Ishikawa (cell line): Measurements from ENCODE around the gene PNPLA7.

Source experiments
- CEBPB ChIP-seq: IDR thresholded peaks from 2 replicates; pipeline ENCODE4 v1.6.1; 2012
- CREB1 ChIP-seq: IDR thresholded peaks from 2 replicates; pipeline ENCODE4 v1.6.1; 2012; ENCODE audit warnings: low read depth
- EGR1 ChIP-seq: IDR thresholded peaks from 2 replicates; pipeline ENCODE4 v1.6.1; 2012
- EP300 ChIP-seq: IDR thresholded peaks from 2 replicates; pipeline ENCODE4 v1.6.1; 2012; ENCODE audit warnings: borderline replicate concordance
- FOXM1 ChIP-seq: IDR thresholded peaks from 2 replicates; pipeline ENCODE4 v1.6.1; 2012; ENCODE audit warnings: low read depth, borderline replicate concordance
- NFIC ChIP-seq: IDR thresholded peaks from 2 replicates; pipeline ENCODE4 v1.6.1; 2012
- RAD21 ChIP-seq: IDR thresholded peaks from 2 replicates; pipeline ENCODE4 v1.6.1; 2012; ENCODE audit warnings: low read depth
- TCF12 ChIP-seq: IDR thresholded peaks from 2 replicates; pipeline ENCODE4 v1.6.1; 2012; ENCODE audit warnings: low read depth
- TEAD4 ChIP-seq: IDR thresholded peaks from 2 replicates; pipeline ENCODE4 v1.6.1; 2012
- USF1 ChIP-seq: IDR thresholded peaks from 2 replicates; pipeline ENCODE4 v1.6.1; 2012
- YY1 ChIP-seq: IDR thresholded peaks from 2 replicates; pipeline ENCODE4 v1.6.1; 2012; ENCODE audit warnings: low read depth
- ZBTB7A ChIP-seq: IDR thresholded peaks from 2 replicates; pipeline ENCODE4 v1.6.1; 2012; ENCODE audit warnings: low read depth
- TF ChIP-seq, protein P1 (sequence below): IDR thresholded peaks from 2 replicates; pipeline ENCODE4 v1.6.1; 2012; ENCODE audit warnings: low read depth, mild to moderate bottlenecking
- TF ChIP-seq, protein P2 (sequence below): IDR thresholded peaks from 2 replicates; pipeline ENCODE4 v1.6.1; 2012

The PNPLA7 gene

DNA sequence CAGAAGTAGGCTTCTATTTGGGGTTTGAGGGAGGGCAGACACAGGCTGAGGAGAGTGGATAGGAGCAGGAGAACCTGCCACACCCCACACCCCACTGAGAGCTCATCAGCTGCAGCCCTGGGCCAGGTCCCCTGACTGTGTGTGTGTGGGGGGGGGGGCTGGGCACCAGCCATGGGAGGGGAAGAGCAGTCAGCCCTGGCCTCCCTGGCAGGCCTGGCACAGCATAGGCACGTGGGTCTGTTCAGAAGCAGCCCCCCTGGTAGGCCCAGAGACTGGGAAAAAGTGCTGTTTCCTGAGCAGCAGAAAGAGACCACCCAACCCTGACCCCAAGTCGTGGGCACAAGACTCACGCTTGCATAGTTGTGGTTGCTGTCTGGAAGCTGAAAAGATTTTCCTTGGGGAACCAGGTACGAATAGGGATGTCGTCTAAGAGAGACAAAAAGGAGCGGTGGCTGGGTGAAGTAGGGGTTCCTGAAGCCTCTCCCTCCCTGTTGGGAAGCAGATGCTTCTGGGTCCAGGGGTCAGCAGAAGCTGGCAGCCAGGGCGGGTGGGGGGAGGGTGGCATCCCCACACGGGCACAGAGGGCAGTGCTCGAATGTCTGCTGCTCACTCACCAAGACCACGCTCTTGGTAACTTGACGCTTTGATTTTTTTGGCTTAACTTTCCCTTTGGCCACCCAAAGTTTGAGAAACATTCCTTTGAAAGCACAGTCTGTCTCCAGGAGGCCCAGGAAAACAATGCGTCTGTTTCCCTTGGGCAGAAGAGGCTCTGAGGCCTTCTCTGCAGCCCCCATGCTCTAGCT, 93.9 kb downstream of the PNPLA7 start:
- TF ChIP-seq RAD21, result no peak
- TF ChIP-seq, protein P1, sequence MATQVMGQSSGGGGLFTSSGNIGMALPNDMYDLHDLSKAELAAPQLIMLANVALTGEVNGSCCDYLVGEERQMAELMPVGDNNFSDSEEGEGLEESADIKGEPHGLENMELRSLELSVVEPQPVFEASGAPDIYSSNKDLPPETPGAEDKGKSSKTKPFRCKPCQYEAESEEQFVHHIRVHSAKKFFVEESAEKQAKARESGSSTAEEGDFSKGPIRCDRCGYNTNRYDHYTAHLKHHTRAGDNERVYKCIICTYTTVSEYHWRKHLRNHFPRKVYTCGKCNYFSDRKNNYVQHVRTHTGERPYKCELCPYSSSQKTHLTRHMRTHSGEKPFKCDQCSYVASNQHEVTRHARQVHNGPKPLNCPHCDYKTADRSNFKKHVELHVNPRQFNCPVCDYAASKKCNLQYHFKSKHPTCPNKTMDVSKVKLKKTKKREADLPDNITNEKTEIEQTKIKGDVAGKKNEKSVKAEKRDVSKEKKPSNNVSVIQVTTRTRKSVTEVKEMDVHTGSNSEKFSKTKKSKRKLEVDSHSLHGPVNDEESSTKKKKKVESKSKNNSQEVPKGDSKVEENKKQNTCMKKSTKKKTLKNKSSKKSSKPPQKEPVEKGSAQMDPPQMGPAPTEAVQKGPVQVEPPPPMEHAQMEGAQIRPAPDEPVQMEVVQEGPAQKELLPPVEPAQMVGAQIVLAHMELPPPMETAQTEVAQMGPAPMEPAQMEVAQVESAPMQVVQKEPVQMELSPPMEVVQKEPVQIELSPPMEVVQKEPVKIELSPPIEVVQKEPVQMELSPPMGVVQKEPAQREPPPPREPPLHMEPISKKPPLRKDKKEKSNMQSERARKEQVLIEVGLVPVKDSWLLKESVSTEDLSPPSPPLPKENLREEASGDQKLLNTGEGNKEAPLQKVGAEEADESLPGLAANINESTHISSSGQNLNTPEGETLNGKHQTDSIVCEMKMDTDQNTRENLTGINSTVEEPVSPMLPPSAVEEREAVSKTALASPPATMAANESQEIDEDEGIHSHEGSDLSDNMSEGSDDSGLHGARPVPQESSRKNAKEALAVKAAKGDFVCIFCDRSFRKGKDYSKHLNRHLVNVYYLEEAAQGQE, result no peak
- peak; percentile 42; the same call in 1 of the 2 replicates for TF ChIP-seq TEAD4
- no peak for TF ChIP-seq ZBTB7A
- TF ChIP-seq YY1, result no peak
- no peak for TF ChIP-seq FOXM1
- TF ChIP-seq NFIC, result peak; percentile 26; the same call in 1 of the 2 replicates
- TF ChIP-seq CEBPB, result no peak
- TF ChIP-seq TCF12, result no peak
- TF ChIP-seq EGR1, result no peak

DNA sequence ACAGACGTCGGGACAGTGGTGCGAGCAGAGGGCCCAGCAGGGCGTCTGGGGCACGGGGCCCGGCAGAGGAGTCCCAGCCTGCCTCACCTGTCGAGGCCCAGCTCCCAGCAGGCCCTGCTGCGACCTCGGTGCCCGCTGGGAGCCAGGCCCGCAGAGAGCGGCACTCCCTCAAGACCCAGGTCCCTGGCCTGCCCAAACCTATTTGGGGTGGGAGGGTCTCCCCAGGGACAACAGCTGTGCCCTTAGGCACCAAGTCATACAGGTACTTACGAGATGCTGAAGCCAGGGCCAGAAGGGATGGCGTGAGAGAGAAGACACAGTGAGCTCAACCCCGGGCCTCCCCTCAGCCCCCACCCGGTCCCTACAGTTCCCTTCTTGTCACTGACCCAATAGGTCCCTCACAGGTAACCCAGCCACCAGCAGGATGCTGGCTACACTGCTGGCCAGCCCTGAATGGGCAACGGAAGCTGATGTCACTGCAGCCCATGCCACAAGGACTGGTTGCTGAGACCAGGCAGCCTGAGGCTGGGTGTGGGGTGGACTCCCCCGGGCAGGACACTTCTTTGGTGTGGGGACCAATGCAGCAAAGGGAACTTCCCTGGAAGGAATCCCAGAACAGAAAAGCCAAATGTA, 94.7 kb downstream of the PNPLA7 start:
- no peak for TF ChIP-seq CEBPB
- no peak for TF ChIP-seq CREB1
- no peak for TF ChIP-seq FOXM1

- TF ChIP-seq ZBTB7A (0 out of 2 replicates have a peak, but pooled peaks have one; percentile 2), RAD21 (no peak), USF1 (no peak)
Observed at GRCh38 chr9:137454597-137455358, 95.4 kb downstream of the PNPLA7 start.

DNA sequence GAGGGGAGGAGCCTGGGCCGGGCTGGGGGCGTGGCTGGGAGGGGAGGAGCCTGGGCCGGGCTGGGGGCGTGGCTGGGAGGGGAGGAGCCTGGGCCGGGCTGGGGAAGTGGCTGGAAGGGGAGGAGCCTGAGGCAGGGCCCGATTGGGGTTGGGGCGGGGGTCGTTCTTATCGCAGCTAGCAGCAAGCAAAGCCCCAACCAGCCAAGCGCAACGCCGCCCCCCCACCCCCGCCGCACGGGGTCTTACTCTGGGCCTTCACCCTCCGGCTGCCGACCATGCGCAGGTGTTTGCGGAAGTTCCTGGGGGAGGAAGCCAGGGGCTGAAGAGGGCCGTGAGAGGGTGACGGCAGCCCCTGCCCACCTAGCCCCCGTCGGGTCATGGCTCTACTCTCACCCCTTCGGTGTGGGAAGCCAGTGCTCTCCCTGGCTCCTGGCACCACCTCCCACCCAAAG, 96.0 kb downstream of the PNPLA7 start:
- TF ChIP-seq ZBTB7A, result peak; percentile 83; the same call in 1 of the 2 replicates
- no peak for TF ChIP-seq TCF12

DNA sequence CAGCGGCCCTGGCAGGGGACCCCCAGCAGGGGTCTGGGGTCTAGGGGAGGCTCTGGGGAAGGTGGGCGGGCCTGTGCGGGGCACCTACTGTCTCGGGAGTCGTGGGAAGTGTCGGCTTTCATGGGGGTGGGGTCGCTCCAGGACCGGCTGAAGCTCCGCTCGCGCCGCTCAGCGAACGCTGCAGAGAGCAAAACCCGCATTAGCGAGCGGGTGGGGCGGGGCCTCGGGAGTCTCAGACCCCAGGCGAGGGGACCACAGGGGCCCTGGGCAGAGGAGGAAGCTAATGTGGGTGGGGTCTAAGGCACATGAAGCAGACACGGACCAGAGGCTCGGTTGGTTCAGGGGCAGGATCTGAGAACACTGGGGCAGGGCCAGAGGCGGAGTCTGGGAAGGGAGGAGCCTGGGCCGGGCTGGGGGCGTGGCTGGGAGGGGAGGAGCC, 96.5 kb downstream of the PNPLA7 start:
- TF ChIP-seq, protein P2, sequence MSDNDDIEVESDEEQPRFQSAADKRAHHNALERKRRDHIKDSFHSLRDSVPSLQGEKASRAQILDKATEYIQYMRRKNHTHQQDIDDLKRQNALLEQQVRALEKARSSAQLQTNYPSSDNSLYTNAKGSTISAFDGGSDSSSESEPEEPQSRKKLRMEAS, result no peak

GRCh38 chr9:137452761-137453642, 97.2 kb downstream of the PNPLA7 start:
- TF ChIP-seq, protein P1, result no peak
- TF ChIP-seq USF1 (no peak), CREB1 (no peak), RAD21 (no peak), NFIC (no peak), EGR1 (no peak), CEBPB (no peak), FOXM1 (no peak), EP300 (no peak)
- TF ChIP-seq, protein P2, result no peak
